DOHH2 (cell line): ENCODE results near the gene ENTPD2.

Source experiments
- H3F3A ChIP-seq: fragments of 200-600 bp; sonication (generic), shearing (Covaris generic); 2 replicates; pipeline ENCODE4 v1.6.0; 2016; ENCODE audit warnings: antibody characterized with exemption, mild to moderate bottlenecking; ENCODE audit not compliant: control insufficient read depth, insufficient read depth
- H3K27ac ChIP-seq: fragments of 200-600 bp; sonication (generic); 2 replicates; pipeline ENCODE4 v1.5.1; 2014; ENCODE audit warnings: low read depth, mild to moderate bottlenecking, low read length, moderate library complexity
- H3K27me3 ChIP-seq: fragments of 200-600 bp; sonication (generic); 2 replicates; pipeline ENCODE4 v1.6.1; 2014; ENCODE audit warnings: mild to moderate bottlenecking, low read length, mixed read lengths; ENCODE audit not compliant: control insufficient read depth
- H3K36me3 ChIP-seq: fragments of 200-600 bp; sonication (generic); 2 replicates; pipeline ENCODE4 v1.6.1; 2014; ENCODE audit warnings: mild to moderate bottlenecking, low read length, moderate library complexity, mixed read lengths; ENCODE audit not compliant: control insufficient read depth
- H3K4me1 ChIP-seq: fragments of 200-600 bp; sonication (generic); 2 replicates; pipeline ENCODE4 v1.6.1; 2014; ENCODE audit warnings: mild to moderate bottlenecking, low read length, mixed read lengths; ENCODE audit not compliant: control insufficient read depth
- H3K4me2 ChIP-seq: fragments of 200-600 bp; sonication (generic); 2 replicates; pipeline ENCODE4 v1.6.0; 2014; ENCODE audit warnings: mild to moderate bottlenecking, low read length, moderate library complexity
- H3K4me3 ChIP-seq: fragments of 200-600 bp; sonication (generic); 2 replicates; pipeline ENCODE4 v1.5.1; 2014; ENCODE audit warnings: mild to moderate bottlenecking, low read length, mixed read lengths
- H3K79me2 ChIP-seq: fragments of 200-600 bp; sonication (generic); 2 replicates; pipeline ENCODE4 v1.6.1; 2014; ENCODE audit warnings: mild to moderate bottlenecking, low read length, mixed read lengths; ENCODE audit not compliant: control insufficient read depth
- H3K9me2 ChIP-seq: fragments of 200-600 bp; sonication (generic); replicated peaks from 2 replicates; pipeline ENCODE4 v1.6.1; 2014; ENCODE audit warnings: mild to moderate bottlenecking, low read length, mixed read lengths; ENCODE audit not compliant: control insufficient read depth
- H3K9me3 ChIP-seq: fragments of 200-600 bp; sonication (generic); 2 replicates; pipeline ENCODE4 v1.6.1; 2014; ENCODE audit warnings: antibody characterized with exemption, low read length, mixed read lengths; ENCODE audit not compliant: control insufficient read depth, insufficient read depth
- H4K20me1 ChIP-seq: fragments of 200-600 bp; sonication (generic); 2 replicates; pipeline ENCODE4 v1.6.0; 2014; ENCODE audit warnings: low read depth, mild to moderate bottlenecking, antibody characterized with exemption, low read length, moderate library complexity; ENCODE audit not compliant: control insufficient read depth, insufficient read depth
- CTCF ChIP-seq: fragments of 200-600 bp; sonication (generic); IDR thresholded peaks from one replicate; pipeline ENCODE4 v1.5.1; 2014; ENCODE audit warnings: antibody characterized with exemption, mild to moderate bottlenecking, low read depth, low read length; ENCODE audit not compliant: poor library complexity, severe bottlenecking
- EZH2phosphoT487 ChIP-seq: fragments of 200-600 bp; sonication (generic); IDR thresholded peaks from 2 replicates; pipeline ENCODE4 v1.6.1; 2017; ENCODE audit warnings: borderline replicate concordance, mild to moderate bottlenecking, antibody characterized with exemption, low read length, moderate library complexity, mixed read lengths

Gene ENTPD2

GRCh38 chr9:137007816-137008270, 46.0 kb downstream of the ENTPD2 start:
- no peak overlapping the region for H3K4me3 ChIP-seq
- H3K9me2 ChIP-seq = no peaks in the 10 kb centered on the region
- no peaks in the 10 kb centered on the region for H4K20me1 ChIP-seq
- no peaks in the 10 kb centered on the region for H3K79me2 ChIP-seq
- TF ChIP-seq CTCF = no peak
- TF ChIP-seq EZH2phosphoT487 = no peak
- H3K27ac ChIP-seq = no peak overlapping the region
- no peaks in the 10 kb centered on the region for H3K9me3 ChIP-seq
- H3K36me3 ChIP-seq = no peaks in the 10 kb centered on the region
- peaks cover 4% of the 10 kb centered on the region; the same call in 1 of the 2 replicates for H3K4me1 ChIP-seq
- no peak overlapping the region for H3K4me2 ChIP-seq
- no peaks in the 10 kb centered on the region for H3F3A ChIP-seq
- no peaks in the 10 kb centered on the region for H3K27me3 ChIP-seq

- Histone ChIP-seq H3K27me3 (no peaks in the 10 kb centered on the region), H3K4me3 (no peak overlapping the region), H3K4me2 (no peak overlapping the region), H3K36me3 (no peaks in the 10 kb centered on the region), H3F3A (no peaks in the 10 kb centered on the region), H3K9me2 (no peaks in the 10 kb centered on the region), H3K27ac (no peak overlapping the region), H3K79me2 (no peaks in the 10 kb centered on the region), H3K9me3 (no peaks in the 10 kb centered on the region), H4K20me1 (no peaks in the 10 kb centered on the region), H3K4me1 (peaks cover 4% of the 10 kb centered on the region; the same call in 1 of the 2 replicates)
- TF ChIP-seq EZH2phosphoT487 (no peak), CTCF (no peak)
Measured at GRCh38 chr9:137007108-137007815, 46.6 kb downstream of the ENTPD2 start.

- no peaks in the 10 kb centered on the region for H3K9me3 ChIP-seq
- no peaks in the 10 kb centered on the region for H3K36me3 ChIP-seq
Measured at GRCh38 chr9:137006116-137007003, 47.5 kb downstream of the ENTPD2 start.

More at GRCh38 chr9:137006116-137007003, 47.5 kb downstream of the ENTPD2 start:
- no peaks in the 10 kb centered on the region for H3F3A ChIP-seq
- TF ChIP-seq CTCF = no peak
- TF ChIP-seq EZH2phosphoT487 = no peak
- no peak overlapping the region for H3K27ac ChIP-seq
- no peaks in the 10 kb centered on the region for H4K20me1 ChIP-seq
- no peak overlapping the region for H3K4me2 ChIP-seq
- no peaks in the 10 kb centered on the region for H3K9me2 ChIP-seq
- no peaks in the 10 kb centered on the region for H3K79me2 ChIP-seq
- peaks cover 4% of the 10 kb centered on the region; the same call in 1 of the 2 replicates for H3K4me1 ChIP-seq
- H3K4me3 ChIP-seq = no peak overlapping the region
- H3K27me3 ChIP-seq = no peaks in the 10 kb centered on the region; the same call in 1 of the 2 replicates
